Measurements from ENCODE around the gene NSMCE4A.
"Not testable (repeated sequence)": the region's sequence is repeated elsewhere in the genome, so short reads cannot be mapped to it uniquely, and the experiment has no call there.

The NSMCE4A gene

GRCh38 chr10:122018951-122019413 is 44.0 kb upstream of the NSMCE4A start:
- H3K9ac ChIP-seq (ENCODE audit: low read depth, low read length, poor library complexity, severe bottlenecking) = no peak overlapping the region
- H3K4me3 ChIP-seq (ENCODE audit: low read length, poor library complexity, severe bottlenecking) = no peak overlapping the region
- TF ChIP-seq CTCF (conservative IDR thresholded peaks at IDR 0.05; ENCODE audit: low read length) = no peak
- no peak for TF ChIP-seq EZH2phosphoT487 (IDR thresholded peaks at IDR 0.05; ENCODE audit: borderline replicate concordance)
- H2AFZ ChIP-seq (ENCODE audit: low read length) = no peak overlapping the region
- no peaks in the 10 kb centered on the region for H4K20me1 ChIP-seq (ENCODE audit: insufficient read depth, low read length, poor library complexity, severe bottlenecking)
- no peaks in the 10 kb centered on the region for H3F3A ChIP-seq (ENCODE audit: low read depth)
- no peaks in the 10 kb centered on the region for H3K9me3 ChIP-seq (ENCODE audit: insufficient read depth, low read depth, low read length)
- no peaks in the 10 kb centered on the region for H3K4me1 ChIP-seq (ENCODE audit: insufficient read depth, low read length, poor library complexity, severe bottlenecking)
- no peaks in the 10 kb centered on the region for H3K9me2 ChIP-seq (replicated peaks; ENCODE audit: low read depth, low read length)
- no peaks in the 10 kb centered on the region for H3K79me2 ChIP-seq (ENCODE audit: insufficient read depth, low read length)
- no peak overlapping the region for H3K4me2 ChIP-seq (ENCODE audit: low read depth, low read length, poor library complexity, severe bottlenecking)
- H3K27me3 ChIP-seq (ENCODE audit: insufficient read depth, low read length, poor library complexity, severe bottlenecking) = no peaks in the 10 kb centered on the region
- no peaks in the 10 kb centered on the region for H3K36me3 ChIP-seq (ENCODE audit: insufficient read depth, low read length)

- Histone ChIP-seq H4K20me1 (ENCODE audit: insufficient read depth, low read length, poor library complexity, severe bottlenecking) (no peaks in the 10 kb centered on the region), H3K79me2 (ENCODE audit: insufficient read depth, low read length) (no peaks in the 10 kb centered on the region), H2AFZ (ENCODE audit: low read length) (no peak overlapping the region), H3F3A (ENCODE audit: low read depth) (no peaks in the 10 kb centered on the region), H3K9ac (ENCODE audit: low read depth, low read length, poor library complexity, severe bottlenecking) (no peak overlapping the region), H3K27me3 (ENCODE audit: insufficient read depth, low read length, poor library complexity, severe bottlenecking) (no peaks in the 10 kb centered on the region), H3K36me3 (ENCODE audit: insufficient read depth, low read length) (no peaks in the 10 kb centered on the region), H3K4me1 (ENCODE audit: insufficient read depth, low read length, poor library complexity, severe bottlenecking) (no peaks in the 10 kb centered on the region), H3K9me2 (replicated peaks; ENCODE audit: low read depth, low read length) (no peaks in the 10 kb centered on the region), H3K4me3 (ENCODE audit: low read length, poor library complexity, severe bottlenecking) (no peak overlapping the region), H3K9me3 (ENCODE audit: insufficient read depth, low read depth, low read length) (no peaks in the 10 kb centered on the region), H3K4me2 (ENCODE audit: low read depth, low read length, poor library complexity, severe bottlenecking) (no peak overlapping the region)
- TF ChIP-seq CTCF (conservative IDR thresholded peaks at IDR 0.05; ENCODE audit: low read length) (no peak), EZH2phosphoT487 (IDR thresholded peaks at IDR 0.05; ENCODE audit: borderline replicate concordance) (no peak)
Observed at GRCh38 chr10:122018491-122018890, 43.5 kb upstream of the NSMCE4A start.

- not testable (repeated sequence) for H3K4me2 ChIP-seq (ENCODE audit: low read depth, low read length, poor library complexity, severe bottlenecking); H3K36me3 ChIP-seq (ENCODE audit: insufficient read depth, low read length)
Observed at GRCh38 chr10:122017926-122018325, 42.9 kb upstream of the NSMCE4A start.

GRCh38 chr10:122014652-122015248 is 39.7 kb upstream of the NSMCE4A start:
- no peak overlapping the region for H2AFZ ChIP-seq (ENCODE audit: low read length)
- H3K9me2 ChIP-seq (replicated peaks; ENCODE audit: low read depth, low read length) = no peaks in the 10 kb centered on the region
- H3K4me3 ChIP-seq (ENCODE audit: low read length, poor library complexity, severe bottlenecking) = no peak overlapping the region
- no peak for TF ChIP-seq EZH2phosphoT487 (IDR thresholded peaks at IDR 0.05; ENCODE audit: borderline replicate concordance)
- TF ChIP-seq CTCF (conservative IDR thresholded peaks at IDR 0.05; ENCODE audit: low read length) = no peak
- no peaks in the 10 kb centered on the region for H3K4me1 ChIP-seq (ENCODE audit: insufficient read depth, low read length, poor library complexity, severe bottlenecking)
- no peaks in the 10 kb centered on the region for H3F3A ChIP-seq (ENCODE audit: low read depth)
- H4K20me1 ChIP-seq (ENCODE audit: insufficient read depth, low read length, poor library complexity, severe bottlenecking) = no peaks in the 10 kb centered on the region
- no peak overlapping the region for H3K4me2 ChIP-seq (ENCODE audit: low read depth, low read length, poor library complexity, severe bottlenecking)
- no peaks in the 10 kb centered on the region for H3K27me3 ChIP-seq (ENCODE audit: insufficient read depth, low read length, poor library complexity, severe bottlenecking)
- H3K9me3 ChIP-seq (ENCODE audit: insufficient read depth, low read depth, low read length) = 0 out of 2 replicates have a peak, but pooled peaks cover 3% of the 10 kb centered on the region
- no peaks in the 10 kb centered on the region for H3K36me3 ChIP-seq (ENCODE audit: insufficient read depth, low read length)
- no peak overlapping the region for H3K9ac ChIP-seq (ENCODE audit: low read depth, low read length, poor library complexity, severe bottlenecking)
- no peaks in the 10 kb centered on the region for H3K79me2 ChIP-seq (ENCODE audit: insufficient read depth, low read length)

More at GRCh38 chr10:122017926-122018325, 42.9 kb upstream of the NSMCE4A start:
- H3K4me3 ChIP-seq (ENCODE audit: low read length, poor library complexity, severe bottlenecking); H3K9me2 ChIP-seq (replicated peaks; ENCODE audit: low read depth, low read length); H3K4me1 ChIP-seq (ENCODE audit: insufficient read depth, low read length, poor library complexity, severe bottlenecking); H3K9me3 ChIP-seq (ENCODE audit: insufficient read depth, low read depth, low read length); H3K79me2 ChIP-seq (ENCODE audit: insufficient read depth, low read length); H3K9ac ChIP-seq (ENCODE audit: low read depth, low read length, poor library complexity, severe bottlenecking); H3F3A ChIP-seq (ENCODE audit: low read depth); H3K27me3 ChIP-seq (ENCODE audit: insufficient read depth, low read length, poor library complexity, severe bottlenecking); H2AFZ ChIP-seq (ENCODE audit: low read length); H4K20me1 ChIP-seq (ENCODE audit: insufficient read depth, low read length, poor library complexity, severe bottlenecking): not testable (repeated sequence)

Data from Loucy (cell line).